Osteoblast (primary cell): ENCODE measurements around the gene CFAP221. TPM values are rescaled to one million over a fixed set of nuclear protein-coding genes. Genes with fewer than 3 reads are reported as not detected.

Experiments
- DNase-seq: peaks from one replicate; pipeline ENCODE4 v3.0.0; 2011; ENCODE audit warnings: low spot score, mixed read lengths; ENCODE audit not compliant: insufficient read length; ENCODE audit errors: missing footprints
- H2AFZ ChIP-seq: 2 replicates; pipeline ENCODE4 v1.6.0; 2011; ENCODE audit warnings: mild to moderate bottlenecking, low read length
- H3K27ac ChIP-seq: 2 replicates; pipeline ENCODE4 v1.5.1; 2011; ENCODE audit warnings: mild to moderate bottlenecking, low read depth, low read length, moderate library complexity
- H3K27me3 ChIP-seq: 2 replicates; pipeline ENCODE4 v1.6.0; 2012; ENCODE audit warnings: mild to moderate bottlenecking, control low read depth, inconsistent platforms, low read length, moderate library complexity; ENCODE audit not compliant: insufficient read depth
- H3K36me3 ChIP-seq: 2 replicates; pipeline ENCODE4 v1.5.1; 2011; ENCODE audit warnings: mild to moderate bottlenecking, low read length, control low read depth, moderate library complexity; ENCODE audit not compliant: insufficient read depth
- H3K4me1 ChIP-seq: 2 replicates; pipeline ENCODE4 v1.5.1; 2011; ENCODE audit warnings: mild to moderate bottlenecking, low read length, control low read depth, moderate library complexity; ENCODE audit not compliant: insufficient read depth
- H3K4me2 ChIP-seq: 2 replicates; pipeline ENCODE4 v1.6.0; 2011; ENCODE audit warnings: mild to moderate bottlenecking, low read length; ENCODE audit not compliant: insufficient read depth
- H3K4me3 ChIP-seq: fragments of 200-600 bp; sonication (generic); 3 replicates; pipeline ENCODE4 v1.5.1; 2012; ENCODE audit warnings: mild to moderate bottlenecking, low read length, inconsistent platforms; ENCODE audit not compliant: insufficient read depth
- H3K79me2 ChIP-seq: 2 replicates; pipeline ENCODE4 v1.6.0; 2012; ENCODE audit warnings: mild to moderate bottlenecking, low read length, control low read depth, inconsistent platforms; ENCODE audit not compliant: insufficient read depth
- H3K9me3 ChIP-seq: 2 replicates; pipeline ENCODE4 v1.5.1; 2011; ENCODE audit warnings: low read depth, low read length, control low read depth
- H4K20me1 ChIP-seq: 2 replicates; pipeline ENCODE4 v1.6.0; 2012; ENCODE audit warnings: mild to moderate bottlenecking, low read length, control low read depth; ENCODE audit not compliant: insufficient read depth
- CTCF ChIP-seq: IDR thresholded peaks from 2 replicates; pipeline ENCODE4 v1.5.1; 2011; ENCODE audit warnings: mild to moderate bottlenecking, low read depth, low read length, moderate library complexity; ENCODE audit errors: extremely low read depth
- total RNA-seq: library from RNA; depleted of rRNA; stranded (reverse); fragments of >200 nt; gene quantifications from 2 replicates; pipeline ENCODE4 v1.2.3, GENCODE V29; 2012

CFAP221 gene
- total RNA-seq, 1 donor, result 0.36 TPM

DNA sequence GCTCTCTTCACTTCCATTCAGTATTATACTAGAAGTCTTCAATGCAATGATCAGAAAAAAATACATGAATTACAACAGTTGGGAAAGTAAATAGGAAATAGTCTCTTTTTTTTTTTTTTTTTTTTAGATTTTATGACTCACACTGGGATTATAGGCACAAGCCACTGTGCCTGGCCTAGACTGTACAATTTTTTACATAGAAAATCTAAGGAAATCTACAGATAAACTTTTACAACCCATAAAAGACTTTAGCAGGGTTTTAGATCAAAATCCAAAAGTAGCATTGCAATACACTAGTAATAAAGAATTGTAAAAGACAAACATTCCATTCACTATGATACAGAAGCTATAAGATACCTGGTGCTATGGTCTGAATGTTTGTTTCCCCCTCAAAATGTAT is 39.0 kb downstream of the CFAP221 start:
- Histone ChIP-seq H3K9me3 (no peaks in the 10 kb centered on the region), H3K36me3 (no peaks in the 10 kb centered on the region), H2AFZ (no peak overlapping the region), H4K20me1 (no peaks in the 10 kb centered on the region), H3K4me1 (no peaks in the 10 kb centered on the region), H3K27ac (no peak overlapping the region), H3K79me2 (no peaks in the 10 kb centered on the region), H3K27me3 (no peaks in the 10 kb centered on the region), H3K4me3 (no peak overlapping the region), H3K4me2 (no peak overlapping the region)
- no peak for TF ChIP-seq CTCF
- no peak for DNase-seq

GRCh38 chr2:119584469-119584868 is 40.2 kb downstream of the CFAP221 start:
- H3K27me3 ChIP-seq, result no peaks in the 10 kb centered on the region
- no peak overlapping the region for H3K27ac ChIP-seq
- no peaks in the 10 kb centered on the region for H3K79me2 ChIP-seq
- no peaks in the 10 kb centered on the region for H4K20me1 ChIP-seq
- no peaks in the 10 kb centered on the region for H3K36me3 ChIP-seq
- no peak for TF ChIP-seq CTCF
- H3K4me2 ChIP-seq, result no peak overlapping the region
- H3K9me3 ChIP-seq, result no peaks in the 10 kb centered on the region
- no peak overlapping the region for H3K4me3 ChIP-seq
- H2AFZ ChIP-seq, result no peak overlapping the region
- no peaks in the 10 kb centered on the region for H3K4me1 ChIP-seq
- DNase-seq, result no peak

DNA sequence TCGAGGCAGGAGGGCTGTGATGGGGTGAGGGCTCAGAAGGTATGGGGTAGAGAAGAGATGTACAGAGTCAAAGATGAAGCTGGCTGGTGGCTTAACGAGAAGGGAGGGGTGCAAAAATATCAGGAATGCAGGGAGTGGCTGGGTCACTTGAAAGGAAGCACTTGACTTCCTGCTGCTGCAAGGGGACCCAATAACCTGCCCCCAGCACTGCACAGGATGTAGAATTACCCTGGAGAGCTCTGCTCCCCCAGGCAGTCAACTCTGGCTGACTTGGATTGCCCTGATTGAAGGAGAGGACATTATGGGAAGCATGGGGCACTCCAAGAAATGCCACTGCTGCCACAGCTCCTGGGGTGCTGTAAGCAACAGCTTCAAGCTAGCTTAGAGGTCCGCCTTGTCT is 41.8 kb downstream of the CFAP221 start:
- TF ChIP-seq CTCF, result no peak
- Histone ChIP-seq H4K20me1 (no peaks in the 10 kb centered on the region), H3K79me2 (no peaks in the 10 kb centered on the region), H3K4me3 (no peak overlapping the region), H2AFZ (no peak overlapping the region), H3K9me3 (no peaks in the 10 kb centered on the region), H3K27me3 (no peaks in the 10 kb centered on the region), H3K4me2 (no peak overlapping the region), H3K4me1 (no peaks in the 10 kb centered on the region), H3K36me3 (no peaks in the 10 kb centered on the region), H3K27ac (no peak overlapping the region)
- DNase-seq, result no peak

- H3K4me1 ChIP-seq, result no peaks in the 10 kb centered on the region
- H3K36me3 ChIP-seq, result no peaks in the 10 kb centered on the region
- no peaks in the 10 kb centered on the region for H4K20me1 ChIP-seq
- H3K27me3 ChIP-seq, result no peaks in the 10 kb centered on the region
- TF ChIP-seq CTCF, result no peak
- no peaks in the 10 kb centered on the region for H3K9me3 ChIP-seq
- DNase-seq, result no peak
- H3K4me3 ChIP-seq, result no peak overlapping the region
- no peak overlapping the region for H2AFZ ChIP-seq
- H3K27ac ChIP-seq, result no peak overlapping the region
- H3K79me2 ChIP-seq, result no peaks in the 10 kb centered on the region
- H3K4me2 ChIP-seq, result no peak overlapping the region
Measured at GRCh38 chr2:119590873-119591272, 46.6 kb downstream of the CFAP221 start.
